HPDE6-E6E7 (cell line): ENCODE data around the gene CEND1.

Experiments
- DNase-seq: peaks from one replicate; pipeline ENCODE4 v3.0.0; 2011; ENCODE audit warnings: missing footprints; ENCODE audit errors: extremely low spot score

CEND1 gene

GRCh38 chr11:794766-795633, 5.1 kb upstream of the CEND1 start:
- DNase-seq, result no peak

- DNase-seq, result no peak
Observed at GRCh38 chr11:794013-794765, 4.3 kb upstream of the CEND1 start.

- no peak for DNase-seq
Observed at GRCh38 chr11:793556-793955, 3.7 kb upstream of the CEND1 start.

- no peak for DNase-seq
Observed at GRCh38 chr11:792873-793272, 3.0 kb upstream of the CEND1 start.

GRCh38 chr11:792535-792821, 2.6 kb upstream of the CEND1 start:
- no peak for DNase-seq

- DNase-seq, result no peak
Observed at GRCh38 chr11:791658-792534, 2.0 kb upstream of the CEND1 start.

GRCh38 chr11:790721-791564, 1.1 kb upstream of the CEND1 start:
- no peak for DNase-seq

- no peak for DNase-seq
Observed at GRCh38 chr11:788953-789940, 643 bp downstream of the CEND1 start.

- no peak for DNase-seq
Observed at GRCh38 chr11:788009-788640, 1.8 kb downstream of the CEND1 start.

- no peak for DNase-seq
Observed at GRCh38 chr11:787084-787675, 2.7 kb downstream of the CEND1 start.

- DNase-seq, result no peak
Observed at GRCh38 chr11:786235-787083, 3.4 kb downstream of the CEND1 start.

GRCh38 chr11:783581-784015, 6.3 kb downstream of the CEND1 start:
- no peak for DNase-seq

- DNase-seq, result no peak
Observed at GRCh38 chr11:782264-783174, 7.4 kb downstream of the CEND1 start.

GRCh38 chr11:779955-780532, 9.8 kb downstream of the CEND1 start:
- no peak for DNase-seq

- no peak for DNase-seq
Observed at GRCh38 chr11:778976-779954, 10.6 kb downstream of the CEND1 start.
